ENCODE measurements around the gene TUBGCP2.

Gene TUBGCP2

GRCh38 chr10:133229265-133230043, 79.2 kb downstream of the TUBGCP2 start:
- intact Hi-C loops (cut with DNase I) = no loop called here
- DNase-seq = no peak
